Activated CD8-positive, alpha-beta T cell treated with anti-CD3 and anti-CD28 coated beads for 36 hours (primary cell): ENCODE data around the gene VPS18. TPM values are rescaled to one million over a fixed set of nuclear protein-coding genes. Genes with fewer than 3 reads are reported as not detected.

Experiments used
- ATAC-seq: fragments of 200-7000 bp; cut with Tn5 transposase; one replicate; pipeline ENCODE4 v1.10.0; 2021; ENCODE audit warnings: mild to moderate bottlenecking, moderate library complexity
- CTCF ChIA-PET: fragments of 350-600 bp; sonication (Branson Sonifier 250); formaldehyde crosslinking; loops from one replicate; lab custom pipeline; 2021; ENCODE audit warnings: antibody characterized with exemption; lab: Charles Lee
- POLR2A ChIA-PET: fragments of 350-600 bp; sonication (Branson Sonifier 250); formaldehyde crosslinking; loops from one replicate; lab custom pipeline; 2021; ENCODE audit warnings: antibody characterized with exemption; lab: Charles Lee
- DNase-seq: peaks from one replicate; pipeline ENCODE4 v3.0.0-alpha.2; 2020
- H3K27ac Mint-ChIP-seq: one replicate; pipeline ENCODE4 v1.8.0; 2021; ENCODE audit warnings: mild to moderate bottlenecking, mixed read lengths
- H3K27me3 Mint-ChIP-seq: one replicate; pipeline ENCODE4 v1.8.0; 2021; ENCODE audit warnings: mixed read lengths
- H3K36me3 Mint-ChIP-seq: one replicate; pipeline ENCODE4 v1.8.0; 2021; ENCODE audit warnings: low read depth, mixed read lengths
- H3K4me1 Mint-ChIP-seq: one replicate; pipeline ENCODE4 v1.8.0; 2021; ENCODE audit warnings: low read depth, mixed read lengths
- H3K4me3 Mint-ChIP-seq: one replicate; pipeline ENCODE4 v1.8.0; 2021; ENCODE audit warnings: mild to moderate bottlenecking, moderate library complexity, mixed read lengths
- H3K9me3 Mint-ChIP-seq: one replicate; pipeline ENCODE4 v1.8.0; 2021; ENCODE audit warnings: mixed read lengths
- CTCF ChIP-seq: fragments of 200-600 bp; IDR thresholded peaks from one replicate; pipeline ENCODE4 v1.8.0; 2022; ENCODE audit warnings: antibody characterized with exemption, mild to moderate bottlenecking
- intact Hi-C: fragments of 100-400 bp; cut with micrococcal nuclease; formaldehyde crosslinking; loops from one replicate; pipeline ENCODE4 v1.10.0; 2022
- total RNA-seq, 2 experiments: library from RNA; stranded (reverse); gene quantifications; one replicate each; pipeline ENCODE4 v1.2.3, GENCODE V29; 2021

The VPS18 gene
- total RNA-seq, 2 experiments from 2014 or later, result 6.1 TPM

- no peak for ATAC-seq
- Mint-ChIP-seq H3K36me3 (peaks cover 13% of the 10 kb centered on the region), H3K27ac (peak overlapping the region; percentile 18), H3K4me3 (no peak overlapping the region), H3K4me1 (peaks cover 22% of the 10 kb centered on the region), H3K9me3 (no peaks in the 10 kb centered on the region), H3K27me3 (no peaks in the 10 kb centered on the region)
- no peak for DNase-seq
- POLR2A ChIA-PET, result interaction anchor here (0.5 to 3.6 kb wide), 8 partner anchors 8 to 320 kb away, joined by 3 to 15 read pairs (median 4); partner anchors contain the start of gene VPS18
- CTCF ChIA-PET, result interaction anchor here (0.8 to 9.4 kb wide), 25 partner anchors 7 to 329 kb away, joined by 3 to 133 read pairs (median 6); partner anchors contain the start of genes CHAC1, DLL4, DNAJC17 and RHOV
- TF ChIP-seq CTCF, result no peak
- intact Hi-C loops, result loop anchor here (10.0 kb wide), 2 partner anchors 52 to 122 kb away; partner anchors contain the start of gene CHAC1
These were observed 8.6 kb downstream of the VPS18 start for GRCh38 chr15:40902605-40903561.

- POLR2A ChIA-PET, result interaction anchor here (0.6 to 3.6 kb wide), 9 partner anchors 8 to 322 kb away, joined by 3 to 15 read pairs (median 3); partner anchors contain the start of gene VPS18
- Mint-ChIP-seq H3K27ac (no peak overlapping the region), H3K9me3 (no peaks in the 10 kb centered on the region), H3K36me3 (peaks cover 9% of the 10 kb centered on the region), H3K27me3 (no peaks in the 10 kb centered on the region), H3K4me1 (peaks cover 23% of the 10 kb centered on the region), H3K4me3 (no peak overlapping the region)
- CTCF ChIA-PET, result interaction anchor here (0.6 to 9.4 kb wide), 50 partner anchors 9 to 869 kb away, joined by 3 to 133 read pairs (median 4); partner anchors contain the start of genes CHP1, DLL4, EXD1 and MAPKBP1
- DNase-seq, result no peak
- intact Hi-C loops, result loop anchor here (2.0 to 10.0 kb wide), 3 partner anchors 50 to 280 kb away; partner anchors contain the start of gene CHAC1
- ATAC-seq, result no peak
- TF ChIP-seq CTCF, result no peak
These were observed 10.4 kb downstream of the VPS18 start for GRCh38 chr15:40904552-40905201.

GRCh38 chr15:40906091-40906990, 12.1 kb downstream of the VPS18 start:
- Mint-ChIP-seq H3K4me3 (peak overlapping the region; percentile 74), H3K27me3 (no peaks in the 10 kb centered on the region), H3K4me1 (peaks cover 23% of the 10 kb centered on the region), H3K27ac (peak overlapping the region; percentile 85), H3K36me3 (peaks cover 9% of the 10 kb centered on the region), H3K9me3 (no peaks in the 10 kb centered on the region)
- DNase-seq (peak; percentile 89), ATAC-seq (peak; percentile 79)
- TF ChIP-seq CTCF, result peak; percentile 91
- ChIA-PET POLR2A (interaction anchor here (0.8 to 2.9 kb wide), 8 partner anchors 12 to 279 kb away, joined by 3 to 11 read pairs (median 3); partner anchors contain the start of gene VPS18), CTCF (interaction anchor here (0.6 to 9.4 kb wide), 34 partner anchors 10 to 340 kb away, joined by 3 to 133 read pairs (median 4); partner anchors contain the start of genes CHAC1, DLL4, DNAJC17 and RHOV)
- intact Hi-C loops, result loop anchor here (10.0 kb wide), 2 partner anchors 48 to 118 kb away; partner anchors contain the start of gene CHAC1
